Embryonic facial prominence (tissue), 1 donor: ENCODE results near the gene IGF2BP1.
"Not testable (repeated sequence)": the region's sequence is repeated elsewhere in the genome, so short reads cannot be mapped to it uniquely, and the experiment has no call there.

ENCODE experiments used
- DNase-seq: peaks from one replicate; pipeline ENCODE4 v3.0.0-alpha.2; 2016; ENCODE audit errors: extremely low spot score

The IGF2BP1 gene

GRCh38 chr17:49054342-49055092 is 57.3 kb downstream of the IGF2BP1 start:
- no peak for DNase-seq

- no peak for DNase-seq
Measured at GRCh38 chr17:49055181-49055927, 58.2 kb downstream of the IGF2BP1 start.

GRCh38 chr17:49061524-49061943 is 64.3 kb downstream of the IGF2BP1 start:
- DNase-seq = no peak

- no peak for DNase-seq
Measured at GRCh38 chr17:49063652-49064051, 66.5 kb downstream of the IGF2BP1 start.

- DNase-seq = no peak
Measured at GRCh38 chr17:49067163-49067562, 70.0 kb downstream of the IGF2BP1 start.

GRCh38 chr17:49069585-49070273 is 72.5 kb downstream of the IGF2BP1 start:
- DNase-seq = no peak

GRCh38 chr17:49071106-49071505 is 73.9 kb downstream of the IGF2BP1 start:
- no peak for DNase-seq

GRCh38 chr17:49074851-49075540 is 77.8 kb downstream of the IGF2BP1 start:
- no peak for DNase-seq

GRCh38 chr17:49076573-49077384 is 79.6 kb downstream of the IGF2BP1 start:
- no peak for DNase-seq

GRCh38 chr17:49078248-49078647 is 81.1 kb downstream of the IGF2BP1 start:
- DNase-seq = no peak

- no peak for DNase-seq
Measured at GRCh38 chr17:49079840-49080663, 82.9 kb downstream of the IGF2BP1 start.

GRCh38 chr17:49082231-49082630 is 85.0 kb downstream of the IGF2BP1 start:
- DNase-seq = no peak

GRCh38 chr17:49085046-49085445 is 87.9 kb downstream of the IGF2BP1 start:
- not testable (repeated sequence) for DNase-seq

- no peak for DNase-seq
Measured at GRCh38 chr17:49085565-49086315, 88.6 kb downstream of the IGF2BP1 start.

- no peak for DNase-seq
Measured at GRCh38 chr17:49086316-49086605, 89.1 kb downstream of the IGF2BP1 start.

- no peak for DNase-seq
Measured at GRCh38 chr17:49086649-49087048, 89.5 kb downstream of the IGF2BP1 start.

- no peak for DNase-seq
Measured at GRCh38 chr17:49089094-49089493, 91.9 kb downstream of the IGF2BP1 start.

- DNase-seq = no peak
Measured at GRCh38 chr17:49090878-49091594, 93.9 kb downstream of the IGF2BP1 start.

GRCh38 chr17:49093131-49093530 is 95.9 kb downstream of the IGF2BP1 start:
- DNase-seq = no peak
